Measurements from ENCODE around the gene SYNM.

The SYNM gene

DNA sequence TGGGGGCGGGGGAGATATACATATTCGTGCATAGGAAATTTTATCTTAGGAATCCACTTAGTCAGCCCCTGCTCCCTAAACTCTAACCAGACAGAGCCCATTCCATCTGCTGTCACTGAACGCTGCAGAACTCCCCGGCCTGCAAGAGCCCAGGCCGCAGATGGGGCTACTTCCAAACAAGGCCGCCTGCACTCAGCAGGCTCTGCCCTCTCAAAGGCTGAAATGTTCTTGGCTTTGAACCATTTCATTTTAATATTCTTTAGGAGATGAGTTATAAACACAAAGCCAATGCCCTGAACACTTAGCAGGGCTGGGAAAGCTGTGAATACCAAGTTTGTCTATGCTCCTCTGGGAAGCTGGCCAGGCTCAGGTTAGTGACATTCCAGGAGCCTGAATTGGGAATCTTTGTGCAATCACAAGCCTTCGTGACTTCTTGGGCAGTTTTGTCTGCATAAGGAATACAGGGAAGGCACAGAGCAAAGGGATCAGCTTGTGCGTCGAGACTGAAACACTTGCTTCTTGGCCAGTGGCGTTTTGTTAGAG is 65.0 kb downstream of the SYNM start:
- DNase-seq = no peak

DNA sequence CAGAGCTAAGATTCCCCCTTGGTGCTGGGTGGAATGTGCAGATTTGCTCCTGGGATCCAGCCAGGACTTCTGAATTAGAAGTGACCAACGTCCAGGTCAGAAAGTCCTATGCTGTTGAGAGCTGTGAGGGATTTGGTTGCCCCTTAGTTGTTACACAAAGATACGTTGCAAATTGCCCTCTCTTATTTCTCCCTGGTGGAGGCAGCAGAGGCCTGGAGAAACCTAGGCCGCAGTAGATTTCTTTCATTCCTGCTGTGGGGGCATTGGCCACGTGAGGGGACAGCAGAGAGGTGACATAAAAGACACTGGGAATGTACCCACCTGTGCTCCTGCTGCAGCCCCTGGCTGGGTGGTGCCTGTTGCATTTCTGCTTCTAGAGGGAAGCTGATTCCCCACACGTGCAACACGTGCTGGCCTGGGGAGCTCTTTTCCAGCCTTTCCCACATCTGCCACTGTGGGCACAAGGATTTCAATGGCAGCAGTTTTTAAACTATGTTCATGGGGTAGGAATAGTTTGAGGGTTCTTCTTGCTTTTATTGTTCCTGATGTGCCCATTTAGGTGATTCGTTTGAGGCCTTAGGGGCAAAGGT is 65.7 kb downstream of the SYNM start:
- DNase-seq = no peak

DNA sequence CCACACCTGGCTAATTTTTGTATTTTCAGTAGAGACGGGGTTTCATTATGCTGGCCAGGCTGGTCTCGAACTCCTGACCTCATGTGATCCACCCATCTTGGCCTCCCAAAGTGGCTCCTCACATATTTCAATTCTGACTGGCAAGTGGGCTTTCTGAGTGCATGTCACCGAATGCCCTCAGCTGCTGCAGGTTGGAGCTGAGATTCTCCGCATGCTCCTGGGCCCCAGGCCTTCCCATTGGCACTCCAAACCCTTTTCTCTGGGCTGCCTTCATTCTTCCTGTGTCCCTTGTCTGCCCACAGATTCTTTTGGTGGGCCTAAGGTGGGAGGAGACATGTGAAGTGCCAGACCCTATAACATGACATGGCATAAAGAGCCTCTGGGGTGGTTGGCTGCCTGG is 67.3 kb downstream of the SYNM start:
- no peak for DNase-seq

DNA sequence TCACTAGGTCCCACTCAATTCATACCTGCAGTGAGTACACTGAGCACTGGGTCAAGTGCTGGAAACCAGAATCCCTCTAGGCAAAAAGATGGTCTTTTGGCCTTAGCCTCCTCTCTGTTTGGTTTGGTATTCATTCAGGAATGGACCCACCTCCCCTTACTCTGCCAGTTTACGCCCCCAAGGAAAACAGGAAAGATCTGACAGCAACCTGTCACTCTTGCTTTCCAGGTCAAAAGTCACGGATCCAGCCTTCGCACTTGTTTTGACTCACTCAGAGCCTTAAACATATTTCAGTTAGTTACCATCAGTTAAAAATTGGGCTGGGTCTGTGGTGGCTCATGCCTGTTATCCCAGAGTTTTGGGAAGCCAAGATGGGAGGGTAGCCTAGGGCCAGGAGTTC is 68.1 kb downstream of the SYNM start:
- no peak for DNase-seq

DNA sequence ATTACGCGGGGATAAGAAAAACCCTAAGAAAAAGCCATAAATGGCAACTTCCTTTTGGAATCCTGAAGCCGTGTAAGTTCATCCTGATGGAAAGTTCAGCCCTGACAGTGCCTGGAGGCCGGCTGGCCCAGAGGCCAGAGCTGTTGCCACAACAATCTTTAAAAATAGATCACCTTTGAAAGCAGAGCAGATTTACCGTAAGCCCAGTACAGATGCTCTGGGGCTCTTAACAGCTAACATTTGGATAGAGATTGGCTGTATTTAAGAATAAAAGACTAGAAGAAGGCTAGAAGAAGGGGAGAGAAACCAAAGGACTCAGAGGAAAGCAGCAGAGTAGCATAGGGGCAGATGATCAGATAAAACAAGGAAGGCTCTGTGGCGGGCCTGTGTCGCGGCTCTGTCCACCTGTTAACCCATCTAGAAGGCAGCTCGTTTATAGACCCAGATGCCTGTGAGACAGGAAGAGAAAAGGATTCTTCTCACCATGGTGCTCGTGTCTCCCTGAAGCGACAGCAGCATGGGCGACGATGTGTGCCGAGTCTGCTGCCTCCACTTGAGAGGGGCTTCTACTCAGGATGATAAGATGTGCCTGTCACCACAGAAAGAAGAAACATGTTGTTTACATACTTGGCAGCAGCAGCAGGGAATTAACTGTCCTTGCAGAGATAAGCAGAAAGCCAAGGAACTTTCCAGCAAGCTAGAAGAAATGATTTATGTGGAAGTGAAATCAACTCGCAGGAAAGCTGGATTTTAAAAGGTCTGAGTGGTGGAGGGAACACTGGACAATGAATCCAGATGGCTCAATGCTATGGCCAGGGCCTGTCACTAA is 69.9 kb downstream of the SYNM start:
- DNase-seq = no peak

DNA sequence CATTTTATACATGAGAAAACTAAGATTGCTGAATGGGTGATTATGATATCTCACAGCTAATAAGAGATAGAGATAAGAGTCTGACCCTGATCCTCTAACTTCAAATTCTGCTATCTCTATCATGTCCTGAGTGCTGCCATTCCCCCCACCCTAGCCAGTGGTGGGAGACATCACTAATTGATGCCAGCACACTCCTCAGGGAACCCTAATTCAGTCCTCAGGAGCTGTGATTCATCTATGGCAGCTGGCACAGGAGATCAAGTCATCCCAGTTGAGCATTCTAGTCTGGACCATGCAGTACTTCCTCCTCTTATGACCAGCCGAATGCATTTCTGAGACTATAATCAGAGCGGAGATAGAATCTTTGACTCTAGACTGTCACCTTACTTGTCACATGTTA is 71.9 kb downstream of the SYNM start:
- DNase-seq = no peak

DNA sequence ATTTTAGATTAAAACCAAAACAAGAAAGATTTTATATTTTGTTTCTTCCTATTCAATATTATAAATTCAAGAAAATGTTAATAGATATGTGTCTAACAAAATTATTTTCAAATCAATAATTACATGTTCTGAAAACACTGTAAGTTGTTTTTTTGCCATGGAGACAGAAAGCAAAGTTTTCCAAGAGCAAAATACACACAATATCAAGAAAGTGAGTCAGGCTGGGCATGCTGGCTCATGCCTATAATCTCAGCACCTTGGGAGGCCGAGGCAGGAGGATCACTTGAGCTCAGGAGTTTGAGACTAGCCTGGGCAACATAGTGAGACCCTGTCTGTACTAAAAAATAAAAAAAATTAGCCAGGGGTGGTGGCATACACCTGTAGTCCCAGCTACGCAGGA is 72.8 kb downstream of the SYNM start:
- no peak for DNase-seq

DNA sequence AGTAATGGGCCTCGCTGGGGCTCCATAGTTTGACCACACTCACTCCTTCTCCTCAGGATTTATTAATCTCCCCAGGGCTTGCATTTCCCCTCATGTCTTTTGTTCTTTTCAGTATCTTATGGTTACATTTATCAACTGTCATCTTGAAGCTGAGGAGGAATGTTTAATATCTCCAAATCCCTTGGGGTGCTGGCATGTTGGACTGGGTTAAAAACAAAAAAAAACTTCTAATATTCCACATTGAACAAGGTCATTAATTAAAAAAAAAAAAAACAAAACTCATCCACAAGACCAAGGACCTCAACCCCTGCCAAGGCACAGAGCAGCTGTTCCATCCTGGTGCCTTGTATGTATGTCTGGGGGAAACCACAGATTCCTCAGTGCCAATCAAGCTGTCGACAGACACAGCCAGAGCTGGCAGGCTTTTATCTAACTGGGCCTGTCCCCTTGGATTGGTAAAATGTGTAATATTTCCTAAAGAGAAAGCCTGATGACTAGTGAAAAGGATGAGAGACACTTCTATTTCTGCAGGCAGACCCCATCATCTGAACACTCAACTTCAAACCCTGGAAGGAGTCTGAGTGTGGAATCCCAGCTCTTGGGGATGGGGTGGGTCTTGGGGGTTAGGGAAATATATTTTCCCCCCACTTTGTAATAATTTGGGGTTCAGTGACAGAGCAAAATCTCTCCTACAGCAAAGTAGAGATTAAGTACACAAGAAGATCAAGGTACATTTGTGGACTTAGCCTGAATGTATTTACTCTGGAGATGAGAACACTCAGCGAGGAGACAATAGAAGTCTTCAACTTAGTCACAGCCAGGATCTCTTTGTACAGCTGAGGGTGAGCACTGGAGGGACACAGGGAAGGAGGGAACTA is 75.4 kb downstream of the SYNM start:
- DNase-seq = no peak

DNA sequence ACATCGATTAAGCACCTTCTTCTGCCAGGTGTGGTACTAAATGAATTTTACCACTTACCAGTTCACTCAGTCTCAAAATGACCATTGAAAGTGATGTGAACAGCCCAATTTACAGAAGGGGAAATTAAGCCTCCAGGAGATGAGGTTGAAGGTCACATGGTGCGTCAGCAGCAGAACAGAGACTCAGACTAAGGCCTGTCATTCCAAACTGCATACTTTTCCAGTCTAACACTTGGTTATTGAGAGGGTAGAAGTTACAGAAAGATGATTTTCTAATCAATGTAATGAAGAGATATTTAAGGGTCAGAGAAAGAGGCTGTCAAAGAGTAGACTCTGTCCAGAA is 76.1 kb downstream of the SYNM start:
- no peak for DNase-seq

DNA sequence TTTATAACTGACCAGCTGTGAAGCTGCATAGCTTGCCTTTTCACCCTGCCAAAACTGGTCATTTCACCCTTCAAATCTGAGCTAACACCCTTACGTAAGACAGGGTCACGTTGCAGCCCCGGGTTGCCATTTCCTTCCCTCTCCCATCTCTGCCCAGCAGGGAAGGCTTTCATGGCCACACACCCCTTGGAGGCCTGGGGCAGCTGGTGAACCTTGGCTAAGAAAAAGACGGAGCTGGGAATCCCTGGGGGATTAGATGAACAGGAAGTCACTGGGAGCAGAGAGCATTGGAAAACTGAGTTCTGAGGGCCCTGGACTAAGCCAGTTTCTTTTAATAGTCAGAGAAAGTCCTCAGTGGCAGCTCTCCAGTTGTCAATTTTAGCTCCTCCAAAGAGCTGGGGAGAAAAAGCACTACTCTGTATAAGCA is 76.7 kb downstream of the SYNM start:
- DNase-seq = no peak

DNA sequence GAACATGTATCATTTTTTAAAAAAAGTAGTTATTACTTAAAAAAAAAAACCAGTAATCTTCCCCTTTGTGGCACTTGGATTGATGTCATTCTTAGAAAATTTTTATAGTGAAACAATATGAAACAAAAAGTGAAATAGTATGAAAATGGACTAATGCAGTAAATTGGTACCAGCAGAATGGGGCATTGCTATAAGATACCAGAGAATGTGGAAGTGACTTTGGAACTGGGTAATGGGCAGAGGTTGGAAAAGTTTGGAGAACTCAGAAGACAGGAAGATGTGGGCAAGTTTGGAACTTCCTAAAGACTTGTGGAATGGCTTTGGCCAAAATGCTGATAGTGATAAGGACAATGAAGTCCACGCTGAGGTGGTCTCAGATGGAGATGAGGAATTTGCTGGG is 77.9 kb downstream of the SYNM start:
- DNase-seq = no peak
